Left renal pelvis (tissue), 4 donors: Measurements from ENCODE around the gene C2orf15. TPM values are rescaled to one million over a fixed set of nuclear protein-coding genes. Genes with fewer than 3 reads are reported as not detected.
"Not testable (repeated sequence)": the region's sequence is repeated elsewhere in the genome, so short reads cannot be mapped to it uniquely, and the experiment has no call there.

Source experiments
- DNase-seq, 4 donors: peaks; one replicate each; pipeline ENCODE4 v3.0.0-alpha.2; 2013; ENCODE audit warnings: low read depth in 4 of 4, low spot score in 3 of 4
- polyA plus RNA-seq, 4 donors: library from polyadenylated mRNA; unstranded; fragments of 120-200 nt; gene quantifications; one replicate each; pipeline ENCODE4 v1.2.1, GENCODE V29; 2013; ENCODE audit not compliant: insufficient read length in 4 of 4

Gene C2orf15
- polyA plus RNA-seq, 4 donors, result 1.5 to 11.6 (median 11.4) TPM

DNA sequence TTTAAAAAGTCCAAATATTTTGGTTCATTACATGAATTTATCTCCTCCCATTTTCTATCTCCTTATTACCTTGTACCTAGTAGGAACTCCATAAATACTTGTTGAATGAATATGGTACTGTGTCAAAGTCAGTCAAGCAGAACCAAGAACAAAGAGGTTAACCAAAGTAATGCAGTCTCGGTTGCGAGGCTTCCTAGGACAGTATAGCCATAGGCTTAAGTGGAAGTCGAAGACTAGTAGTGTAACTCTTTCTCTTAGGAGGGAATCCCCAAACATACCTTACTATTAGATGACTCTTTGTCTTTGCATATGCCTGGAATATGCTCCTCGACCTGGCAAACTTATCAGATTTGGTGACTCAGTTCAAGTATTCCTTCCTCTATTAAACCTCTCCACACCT lies 18.1 kb downstream of the C2orf15 start:
- no peak for DNase-seq

DNA sequence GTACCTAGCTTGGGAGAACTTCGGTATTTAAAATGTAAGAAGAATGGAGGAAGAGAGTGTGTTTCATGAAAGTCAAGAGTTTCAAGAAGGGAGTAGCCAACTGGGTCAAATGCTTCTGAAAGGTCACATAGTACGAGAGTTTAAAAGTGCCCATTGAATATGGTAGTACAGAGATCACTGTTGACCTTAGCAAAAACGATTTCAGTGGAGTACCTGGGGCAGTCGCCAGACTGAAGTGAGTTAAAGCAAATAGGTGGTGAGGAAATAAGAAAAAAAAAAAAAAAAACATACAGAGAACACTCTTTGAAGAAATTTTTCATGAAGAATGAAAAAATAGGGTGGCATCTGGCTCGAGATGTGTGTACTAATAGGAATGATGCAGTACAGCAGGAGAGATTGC lies 24.7 kb downstream of the C2orf15 start:
- no peak for DNase-seq

DNA sequence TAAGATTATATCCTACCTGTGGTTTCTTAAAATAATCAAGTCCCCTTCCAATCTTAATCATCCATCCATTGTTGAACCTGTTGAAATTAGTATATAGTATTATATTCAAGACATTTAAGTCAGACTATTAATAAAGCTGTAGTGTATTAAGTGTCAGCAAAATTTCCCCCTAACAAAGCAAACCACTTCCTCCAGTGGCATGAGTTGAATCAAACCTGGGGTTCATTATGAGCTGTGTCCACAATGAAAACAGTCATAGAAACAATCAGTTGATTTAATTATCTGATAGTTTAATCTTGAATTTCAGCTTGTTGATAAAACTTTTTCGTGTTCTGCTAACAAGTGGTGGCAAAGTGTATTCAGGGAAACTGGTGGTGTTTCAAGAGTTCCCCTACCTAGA lies 28.0 kb downstream of the C2orf15 start:
- DNase-seq, result no peak

DNA sequence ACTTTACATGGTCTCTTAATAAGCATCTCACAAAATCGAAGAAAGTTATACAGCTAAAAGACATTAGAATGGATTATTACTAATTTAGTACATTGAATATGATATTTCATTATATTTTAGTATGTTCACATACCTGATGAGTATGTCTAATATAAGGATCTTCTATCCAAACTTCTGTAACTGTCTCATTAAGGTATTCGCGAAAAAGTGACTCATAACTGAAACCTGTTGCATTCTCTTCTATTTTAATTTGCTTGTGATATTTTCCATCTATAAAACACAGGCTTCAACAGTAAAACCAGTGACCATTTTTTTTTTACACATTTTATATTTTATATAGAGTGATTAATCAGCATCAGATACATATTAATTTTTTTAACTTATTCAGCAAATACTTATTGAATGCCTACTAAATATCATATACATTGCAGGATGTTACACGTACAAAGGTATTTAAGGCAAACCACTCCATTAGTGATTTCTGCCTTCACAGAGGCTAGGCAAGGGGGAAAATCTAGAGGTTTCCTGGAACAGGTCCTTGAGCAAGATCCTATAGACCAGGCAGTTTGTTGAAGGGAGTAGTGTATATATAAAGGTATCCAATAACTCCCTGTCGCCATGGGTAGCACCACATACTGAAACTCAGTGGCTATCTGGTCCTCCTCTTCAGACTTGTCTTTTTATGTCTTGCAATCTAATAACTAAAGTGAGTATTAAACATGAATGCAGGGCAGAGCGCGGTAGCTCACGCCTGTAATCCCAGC lies 30.1 kb downstream of the C2orf15 start:
- no peak for DNase-seq

DNA sequence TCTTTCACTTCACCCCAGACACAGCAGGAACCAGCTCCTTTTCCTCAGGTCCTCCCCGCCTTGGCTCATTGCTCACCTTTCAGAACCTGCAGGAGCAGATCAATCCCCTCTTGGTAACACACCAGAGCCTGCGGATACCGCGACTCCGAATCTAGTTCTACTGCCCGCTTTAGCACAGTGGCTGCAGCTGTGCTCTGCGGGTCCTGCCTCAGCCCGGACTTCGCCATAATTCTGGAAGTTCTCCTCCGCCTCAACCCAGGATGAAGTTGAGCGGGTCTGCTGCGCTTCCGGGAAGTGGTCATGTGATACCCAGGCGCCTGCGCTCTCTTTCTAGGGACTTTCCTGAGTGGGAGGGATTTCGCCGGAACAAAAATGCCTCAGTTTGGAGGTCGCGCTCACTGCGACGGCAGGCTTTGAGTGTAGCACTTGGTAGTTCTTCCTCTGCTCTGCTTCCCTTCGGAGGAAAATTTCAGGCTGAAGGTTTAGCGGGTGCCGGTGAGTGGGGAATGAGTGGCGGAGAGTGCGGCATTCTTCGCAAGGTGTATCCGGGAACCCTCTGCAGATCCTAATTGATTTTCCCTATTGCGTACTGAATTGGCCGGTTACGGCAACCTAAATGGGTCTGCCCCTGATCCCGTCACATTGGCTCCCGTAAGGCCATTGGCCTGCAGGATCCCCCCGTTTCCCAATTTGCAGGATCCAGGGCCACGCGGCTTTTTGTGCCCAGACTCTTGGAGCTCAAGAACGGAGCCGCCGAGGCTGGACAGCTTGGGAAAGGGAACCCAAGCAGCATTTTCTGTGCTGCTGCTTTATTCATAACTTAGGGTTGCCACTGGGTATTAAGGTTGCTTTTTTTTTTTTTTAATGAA lies 39.5 kb downstream of the C2orf15 start, which contains the start of the genes MITD1 and MRPL30:
Gene MITD1 (minus strand): TSS at position 304 of the 869 bp plus-strand sequence. CDS start 77 bp downstream, at position 227.
Gene MRPL30 (plus strand): TSS at position 430 of the 869 bp plus-strand sequence. CDS start 5,020 bp downstream, outside the sequence.
- peak; percentile 91 to 95 (median 93) for DNase-seq

DNA sequence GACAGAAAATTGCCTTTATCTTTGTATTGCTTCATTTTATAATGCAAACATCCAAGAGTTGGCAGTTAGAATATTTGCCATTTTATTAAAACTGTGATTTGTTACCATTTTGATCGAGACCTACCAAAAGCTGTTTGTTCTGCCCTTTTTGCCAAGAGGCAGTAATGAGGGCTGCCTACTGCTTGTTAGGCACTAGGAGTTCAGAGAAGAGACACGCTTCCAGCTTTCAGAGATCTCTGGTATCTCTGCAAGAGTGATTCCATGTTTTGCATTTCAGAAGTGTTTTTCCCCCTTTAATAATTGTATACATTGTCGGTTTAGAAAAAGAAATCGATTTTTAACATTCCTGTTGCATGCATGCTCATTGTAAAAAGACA lies 40.1 kb downstream of the C2orf15 start:
- DNase-seq, result no peak

DNA sequence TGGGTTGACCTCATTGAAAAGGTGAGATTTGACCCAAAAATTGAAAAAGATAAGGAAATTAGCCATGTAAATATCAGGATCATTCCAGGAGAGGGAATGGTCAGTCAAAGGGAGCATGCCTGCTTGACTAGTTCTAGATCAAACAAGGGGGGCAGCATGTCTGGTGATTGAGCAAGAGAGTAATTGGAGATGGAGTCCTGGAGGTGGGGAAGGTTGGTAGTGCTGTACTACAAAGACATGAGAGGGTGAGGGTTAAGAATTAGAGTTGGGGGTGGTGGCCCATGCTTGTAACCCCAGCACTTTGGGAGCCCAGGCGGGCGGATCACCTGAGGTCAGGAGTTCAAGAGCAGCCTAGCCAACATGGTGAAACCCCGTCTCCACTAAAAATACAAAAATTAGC lies 41.5 kb downstream of the C2orf15 start:
- DNase-seq, result no peak

DNA sequence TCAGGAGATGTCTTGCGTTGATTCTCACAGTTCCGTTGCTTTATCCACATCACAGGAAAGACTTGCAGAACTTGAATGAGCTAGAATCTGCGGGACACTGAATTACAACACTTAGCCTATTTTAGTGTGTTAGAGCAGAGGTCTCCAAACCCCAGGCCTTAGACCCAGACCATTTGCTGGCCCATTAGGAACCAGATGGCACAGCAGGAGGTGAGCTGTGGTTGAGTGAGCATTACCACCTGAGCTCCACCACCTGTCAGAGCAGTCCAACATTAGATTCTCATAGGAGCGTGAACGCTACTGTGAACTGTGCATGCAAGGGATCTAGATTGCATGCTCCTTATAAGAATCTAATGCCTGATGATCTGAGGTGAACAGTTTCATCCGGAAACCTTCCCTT lies 43.3 kb downstream of the C2orf15 start:
- DNase-seq, result no peak

DNA sequence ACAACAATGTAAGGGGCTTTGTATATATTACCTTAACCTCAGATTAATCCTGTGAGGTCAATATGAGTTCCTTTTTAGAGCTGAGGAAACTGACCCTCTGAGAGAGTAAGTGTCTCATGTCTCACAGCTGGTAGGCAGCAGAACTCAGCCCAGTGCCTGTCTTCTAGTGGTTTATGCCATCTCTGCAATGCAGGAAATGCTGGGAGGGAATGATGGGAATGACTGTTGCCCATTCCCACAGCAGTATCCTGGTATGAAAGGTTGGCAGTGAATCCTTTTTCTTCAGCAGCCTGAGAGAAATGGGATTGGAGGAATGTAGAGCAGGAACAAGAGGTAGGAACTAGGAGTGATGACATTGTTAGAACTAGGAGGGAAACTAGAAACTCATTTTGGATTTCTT lies 45.5 kb downstream of the C2orf15 start:
- no peak for DNase-seq

DNA sequence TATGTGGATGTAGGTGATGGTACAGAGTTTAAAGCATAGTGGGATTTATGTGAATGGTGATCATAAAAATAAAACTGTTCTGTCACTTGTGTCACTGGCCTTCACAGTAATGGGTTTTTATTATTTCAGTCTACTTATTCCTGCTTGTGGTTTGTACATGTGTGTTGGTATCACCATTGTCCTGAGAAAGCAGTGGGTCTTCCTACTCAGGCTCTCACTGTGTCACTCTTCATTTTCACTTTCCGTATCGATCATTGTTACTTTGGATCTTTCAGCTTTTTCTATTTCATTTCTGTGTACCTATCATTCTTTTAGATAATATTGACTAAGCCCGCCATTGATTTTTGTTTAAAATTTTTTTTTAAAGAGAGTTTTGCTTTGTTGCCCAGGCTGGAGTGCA lies 46.9 kb downstream of the C2orf15 start:
- DNase-seq, result no peak

DNA sequence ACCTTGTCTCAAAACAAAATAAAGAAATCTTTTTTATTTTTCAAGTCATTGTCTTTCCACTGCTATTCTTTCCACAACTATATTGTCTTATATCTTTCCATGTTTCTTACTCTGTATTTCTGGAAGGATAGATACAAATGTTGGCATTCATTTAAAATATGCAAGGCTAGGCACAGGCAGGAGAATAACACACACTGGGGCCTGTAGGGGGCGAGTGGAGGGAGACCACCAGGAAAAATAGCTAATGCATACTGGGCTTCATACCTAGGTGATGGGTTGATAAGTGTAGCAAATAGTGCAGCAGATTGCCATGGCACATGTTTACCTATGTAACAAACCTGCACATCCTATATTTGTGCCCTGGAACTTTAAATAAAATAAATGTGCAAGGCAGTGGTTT lies 49.0 kb downstream of the C2orf15 start:
- no peak for DNase-seq

DNA sequence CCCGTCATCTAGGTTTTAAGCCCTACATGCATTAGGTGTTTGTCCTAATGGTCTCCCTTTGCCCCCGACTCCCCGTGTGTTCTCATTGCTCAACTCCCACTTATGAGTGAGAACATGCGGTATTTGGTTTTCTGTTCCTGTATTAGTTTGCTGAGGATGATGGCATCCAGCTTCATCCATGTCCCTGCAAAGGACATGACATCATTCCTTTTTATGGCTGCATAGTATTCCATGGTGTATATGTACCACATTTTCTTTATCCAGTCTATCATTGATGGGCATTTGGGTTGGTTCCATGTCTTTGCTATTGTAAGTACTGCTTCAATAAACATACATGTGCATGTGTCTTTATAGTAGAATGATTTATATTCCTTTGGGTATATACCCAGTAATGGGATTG lies 50.9 kb downstream of the C2orf15 start:
- DNase-seq, result not testable (repeated sequence)

DNA sequence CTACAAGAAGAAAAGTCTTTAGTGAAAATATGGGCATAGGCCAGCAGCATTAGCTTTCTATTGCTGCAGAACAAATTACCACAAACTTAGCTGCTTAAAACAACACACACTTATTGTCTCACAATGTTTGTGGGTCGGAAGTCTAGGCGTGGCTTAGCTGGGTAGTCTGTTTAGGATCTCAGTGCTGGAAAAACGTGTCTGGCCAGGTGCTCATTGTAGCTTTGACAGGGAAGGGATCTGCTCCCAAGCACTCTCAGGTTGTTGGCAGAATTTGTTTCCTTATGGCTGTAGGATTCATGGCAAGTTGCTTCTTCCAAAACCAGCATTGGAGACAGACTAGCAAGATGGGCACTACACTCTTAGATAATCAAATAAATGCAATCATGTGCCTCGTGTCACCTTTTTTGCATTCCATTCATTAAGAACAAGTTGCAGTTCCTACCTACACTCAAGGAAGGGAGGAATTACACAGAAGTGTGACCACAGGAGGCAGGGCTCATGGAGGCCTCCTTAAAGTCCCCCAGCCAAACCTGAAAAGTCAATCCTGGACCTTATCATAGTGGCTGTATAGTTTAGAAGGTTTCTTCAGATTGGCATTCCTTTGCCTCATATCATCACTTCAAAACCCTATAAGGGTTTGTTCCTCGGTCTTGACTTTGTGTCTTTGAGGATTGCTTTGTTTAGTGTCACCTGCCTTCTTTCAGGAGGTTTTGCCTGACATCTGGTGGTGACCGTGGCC lies 56.8 kb downstream of the C2orf15 start:
- no peak for DNase-seq

DNA sequence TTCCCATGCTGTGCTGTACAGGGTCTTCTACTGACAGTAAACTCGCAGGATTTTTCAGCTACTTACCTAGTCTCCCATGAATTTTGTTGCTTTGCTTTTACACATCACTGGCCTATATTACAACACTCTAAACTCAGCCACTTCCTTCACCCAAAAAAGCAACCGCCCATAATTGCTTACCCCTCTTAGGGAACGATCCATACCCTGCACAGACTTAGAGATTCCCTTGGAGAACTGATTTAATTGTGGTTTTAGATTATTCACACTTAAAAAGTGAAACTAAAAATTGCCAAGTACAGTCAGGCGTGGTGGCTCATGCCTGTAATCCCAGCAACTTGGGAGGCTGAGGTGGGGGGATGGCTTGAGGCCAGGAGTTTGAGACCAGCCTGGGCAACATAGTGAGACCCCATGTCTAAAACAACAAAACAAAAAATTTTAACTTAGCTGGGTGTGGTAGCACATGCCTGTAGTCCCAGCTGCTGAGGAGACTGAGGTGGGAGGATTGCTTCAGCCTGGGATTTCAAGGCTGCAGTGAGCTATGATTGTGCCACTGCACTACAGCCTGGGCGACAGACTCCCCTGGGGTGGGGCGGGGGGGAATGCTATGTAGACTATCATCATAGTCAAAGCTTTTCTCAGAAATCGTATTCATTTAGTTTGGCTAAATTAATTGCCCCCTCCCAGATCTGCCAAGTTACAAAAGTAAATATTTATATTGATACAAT lies 58.7 kb downstream of the C2orf15 start:
- DNase-seq, result no peak

Other genes starting within 250 kb of the C2orf15 start
- 1 to 10 TPM; 1.5 to 3.2 (median 2.7) TPM for gene CRACDL, start 205.5 kb upstream of the C2orf15 start, polyA plus RNA-seq
- gene TSGA10, start 13.2 kb downstream of the C2orf15 start, polyA plus RNA-seq, result 10 to 100 TPM in 3 of 4 donors, 1 to 10 TPM in 1; 4.6 to 19.9 (median 12.6) TPM
- gene LIPT1, start 13.3 kb downstream of the C2orf15 start, polyA plus RNA-seq, result 10 to 100 TPM; 11.9 to 19.5 (median 14.4) TPM
- 10 to 100 TPM; 39.8 to 54.3 (median 51.6) TPM for gene MITD1, start 39.4 kb downstream of the C2orf15 start, polyA plus RNA-seq
- 10 to 100 TPM; 37.3 to 57.7 (median 51.0) TPM for gene MRPL30, start 39.5 kb downstream of the C2orf15 start, polyA plus RNA-seq
- gene LYG2, start 114.0 kb downstream of the C2orf15 start, polyA plus RNA-seq, result under 1 TPM in 3 of 4 donors, not detected in 1; 0.33 to 0.49 (median 0.36) TPM
- gene LYG1, start 159.5 kb downstream of the C2orf15 start, polyA plus RNA-seq, result 1 to 10 TPM; 1.4 to 6.4 (median 3.4) TPM
- 10 to 100 TPM; 36.0 to 46.2 (median 41.8) TPM for gene TXNDC9, start 194.6 kb downstream of the C2orf15 start, polyA plus RNA-seq
- 10 to 100 TPM; 53.7 to 83.2 (median 68.2) TPM for gene EIF5B, start 195.7 kb downstream of the C2orf15 start, polyA plus RNA-seq